Osteoblast (primary cell): ENCODE data around the gene DPH1. TPM values are rescaled to one million over a fixed set of nuclear protein-coding genes. Genes with fewer than 3 reads are reported as not detected.
A peak's percentile ranks its signal among the peaks of the same experiment; 100 is the strongest.

ENCODE experiments used
- DNase-seq: peaks from one replicate; pipeline ENCODE4 v3.0.0; 2011; ENCODE audit warnings: low spot score, mixed read lengths; ENCODE audit not compliant: insufficient read length; ENCODE audit errors: missing footprints
- H2AFZ ChIP-seq: 2 replicates; pipeline ENCODE4 v1.6.0; 2011; ENCODE audit warnings: mild to moderate bottlenecking, low read length
- H3K27ac ChIP-seq: 2 replicates; pipeline ENCODE4 v1.5.1; 2011; ENCODE audit warnings: mild to moderate bottlenecking, low read depth, low read length, moderate library complexity
- H3K27me3 ChIP-seq: 2 replicates; pipeline ENCODE4 v1.6.0; 2012; ENCODE audit warnings: mild to moderate bottlenecking, control low read depth, inconsistent platforms, low read length, moderate library complexity; ENCODE audit not compliant: insufficient read depth
- H3K36me3 ChIP-seq: 2 replicates; pipeline ENCODE4 v1.5.1; 2011; ENCODE audit warnings: mild to moderate bottlenecking, low read length, control low read depth, moderate library complexity; ENCODE audit not compliant: insufficient read depth
- H3K4me1 ChIP-seq: 2 replicates; pipeline ENCODE4 v1.5.1; 2011; ENCODE audit warnings: mild to moderate bottlenecking, low read length, control low read depth, moderate library complexity; ENCODE audit not compliant: insufficient read depth
- H3K4me2 ChIP-seq: 2 replicates; pipeline ENCODE4 v1.6.0; 2011; ENCODE audit warnings: mild to moderate bottlenecking, low read length; ENCODE audit not compliant: insufficient read depth
- H3K4me3 ChIP-seq: fragments of 200-600 bp; sonication (generic); 3 replicates; pipeline ENCODE4 v1.5.1; 2012; ENCODE audit warnings: mild to moderate bottlenecking, low read length, inconsistent platforms; ENCODE audit not compliant: insufficient read depth
- H3K79me2 ChIP-seq: 2 replicates; pipeline ENCODE4 v1.6.0; 2012; ENCODE audit warnings: mild to moderate bottlenecking, low read length, control low read depth, inconsistent platforms; ENCODE audit not compliant: insufficient read depth
- H3K9me3 ChIP-seq: 2 replicates; pipeline ENCODE4 v1.5.1; 2011; ENCODE audit warnings: low read depth, low read length, control low read depth
- H4K20me1 ChIP-seq: 2 replicates; pipeline ENCODE4 v1.6.0; 2012; ENCODE audit warnings: mild to moderate bottlenecking, low read length, control low read depth; ENCODE audit not compliant: insufficient read depth
- total RNA-seq: library from RNA; depleted of rRNA; stranded (reverse); fragments of >200 nt; gene quantifications from 2 replicates; pipeline ENCODE4 v1.2.3, GENCODE V29; 2012
- TF ChIP-seq, protein P1 (sequence below): IDR thresholded peaks from 2 replicates; pipeline ENCODE4 v1.5.1; 2011; ENCODE audit warnings: mild to moderate bottlenecking, low read depth, low read length, moderate library complexity; ENCODE audit errors: extremely low read depth

DPH1 gene
- total RNA-seq, 1 donor, result 63.7 TPM

DNA sequence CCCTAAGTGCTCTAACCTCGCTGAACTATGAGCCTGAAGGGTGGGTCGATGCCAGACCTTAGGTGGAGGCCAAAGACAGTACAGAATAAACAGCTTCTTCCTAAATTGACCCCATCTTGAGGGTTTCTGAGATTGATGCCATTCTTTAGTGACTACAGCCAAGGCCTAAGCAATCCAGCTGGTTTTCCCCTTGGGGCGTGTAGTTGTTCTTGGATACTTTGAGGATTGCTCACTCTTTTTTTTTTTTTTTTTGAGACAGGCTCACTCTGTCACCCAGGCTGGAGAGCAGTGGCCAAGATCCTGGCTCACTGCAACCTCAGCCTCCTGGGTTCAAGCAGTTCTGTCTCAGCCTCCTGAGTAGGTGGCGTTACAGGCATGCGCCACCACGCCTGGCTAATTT lies 13.8 kb downstream of the DPH1 start:
- H3K27ac ChIP-seq, result peak overlapping the region; percentile 80
- TF ChIP-seq, protein P1, sequence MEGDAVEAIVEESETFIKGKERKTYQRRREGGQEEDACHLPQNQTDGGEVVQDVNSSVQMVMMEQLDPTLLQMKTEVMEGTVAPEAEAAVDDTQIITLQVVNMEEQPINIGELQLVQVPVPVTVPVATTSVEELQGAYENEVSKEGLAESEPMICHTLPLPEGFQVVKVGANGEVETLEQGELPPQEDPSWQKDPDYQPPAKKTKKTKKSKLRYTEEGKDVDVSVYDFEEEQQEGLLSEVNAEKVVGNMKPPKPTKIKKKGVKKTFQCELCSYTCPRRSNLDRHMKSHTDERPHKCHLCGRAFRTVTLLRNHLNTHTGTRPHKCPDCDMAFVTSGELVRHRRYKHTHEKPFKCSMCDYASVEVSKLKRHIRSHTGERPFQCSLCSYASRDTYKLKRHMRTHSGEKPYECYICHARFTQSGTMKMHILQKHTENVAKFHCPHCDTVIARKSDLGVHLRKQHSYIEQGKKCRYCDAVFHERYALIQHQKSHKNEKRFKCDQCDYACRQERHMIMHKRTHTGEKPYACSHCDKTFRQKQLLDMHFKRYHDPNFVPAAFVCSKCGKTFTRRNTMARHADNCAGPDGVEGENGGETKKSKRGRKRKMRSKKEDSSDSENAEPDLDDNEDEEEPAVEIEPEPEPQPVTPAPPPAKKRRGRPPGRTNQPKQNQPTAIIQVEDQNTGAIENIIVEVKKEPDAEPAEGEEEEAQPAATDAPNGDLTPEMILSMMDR, result no peak
- DNase-seq, result peak; percentile 95
- peak overlapping the region; percentile 82 for H3K4me2 ChIP-seq
- peaks cover 21% of the 10 kb centered on the region for H3K79me2 ChIP-seq
- no peaks in the 10 kb centered on the region for H3K27me3 ChIP-seq
- H3K4me3 ChIP-seq, result no peak overlapping the region
- no peaks in the 10 kb centered on the region for H4K20me1 ChIP-seq
- H3K4me1 ChIP-seq, result peaks cover 38% of the 10 kb centered on the region
- no peaks in the 10 kb centered on the region for H3K9me3 ChIP-seq
- no peak overlapping the region for H2AFZ ChIP-seq
- H3K36me3 ChIP-seq, result peaks cover 32% of the 10 kb centered on the region

DNA sequence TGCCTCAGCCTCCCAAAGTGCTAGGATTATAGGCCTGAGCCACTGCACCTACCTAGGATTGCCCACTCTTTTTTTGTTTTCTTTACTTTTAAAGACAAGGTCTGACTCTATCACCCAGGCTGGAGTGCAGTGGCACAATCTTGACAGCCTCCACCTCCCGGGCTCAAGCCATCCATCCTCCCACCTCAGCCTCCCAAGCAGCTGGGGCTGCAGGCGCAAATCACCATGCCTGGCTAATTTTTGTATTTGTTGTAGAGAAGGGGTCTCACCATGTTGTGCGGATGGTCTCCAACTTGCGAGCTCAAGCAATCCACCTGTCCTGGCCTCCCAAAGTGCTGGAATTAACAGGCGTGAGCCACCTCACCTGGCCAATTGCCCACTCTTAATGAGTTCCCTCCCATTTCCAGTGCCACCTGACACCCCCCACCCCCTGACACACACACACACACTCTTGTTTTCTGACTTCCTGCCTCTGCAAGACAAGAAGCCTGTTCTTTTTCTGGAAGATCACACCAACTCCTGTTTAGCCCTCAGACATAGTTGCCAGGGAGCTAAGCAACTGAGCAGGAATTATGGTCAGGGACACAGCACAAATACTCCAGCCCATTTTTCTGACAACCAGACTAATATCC lies 14.4 kb downstream of the DPH1 start:
- Histone ChIP-seq H2AFZ (no peak overlapping the region), H3K4me3 (no peak overlapping the region), H4K20me1 (no peaks in the 10 kb centered on the region), H3K4me2 (no peak overlapping the region), H3K27ac (peak overlapping the region; percentile 30), H3K79me2 (peaks cover 21% of the 10 kb centered on the region), H3K36me3 (peaks cover 31% of the 10 kb centered on the region), H3K9me3 (no peaks in the 10 kb centered on the region), H3K4me1 (peaks cover 43% of the 10 kb centered on the region), H3K27me3 (no peaks in the 10 kb centered on the region)
- DNase-seq, result no peak
- TF ChIP-seq, protein P1, result no peak

DNA sequence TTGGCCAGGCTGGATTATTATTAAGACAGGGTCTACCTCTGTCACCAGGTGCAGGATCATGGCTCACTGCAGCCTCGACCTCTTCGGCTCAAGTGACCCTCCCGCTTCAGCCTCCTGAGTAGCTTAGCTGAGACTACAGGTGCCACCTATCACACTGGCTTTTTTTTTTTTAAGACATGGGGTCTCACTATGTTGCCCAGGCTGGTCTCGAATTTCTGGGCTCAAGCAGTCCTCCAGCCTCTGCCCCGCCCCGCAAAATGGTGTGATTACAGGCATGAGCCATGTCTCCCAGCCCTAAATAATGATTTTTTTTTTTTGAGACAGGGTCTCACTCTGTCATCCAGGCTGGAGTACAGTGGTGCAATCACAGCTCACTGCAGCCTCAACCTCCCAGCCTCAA lies 17.6 kb downstream of the DPH1 start:
- peaks cover 32% of the 10 kb centered on the region for H3K4me1 ChIP-seq
- no peak for DNase-seq

DNA sequence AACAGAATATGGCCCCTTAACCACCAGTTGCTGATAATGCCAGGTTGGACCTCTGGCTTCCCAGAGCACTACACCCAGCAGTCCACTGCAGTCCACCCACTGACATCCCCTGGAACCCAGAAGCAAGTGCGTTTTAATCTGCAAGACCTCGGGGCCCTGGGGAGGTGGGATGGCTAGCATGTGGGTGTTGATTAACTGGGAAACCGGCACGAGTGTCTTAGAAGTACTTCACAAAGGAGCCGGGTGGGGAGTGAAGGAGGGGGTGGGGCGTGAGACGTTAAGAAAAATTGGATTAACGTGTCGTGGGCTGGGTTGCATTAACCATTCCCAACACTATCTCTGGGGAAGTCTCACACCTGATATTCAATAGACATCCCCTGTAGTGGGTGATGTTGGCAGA lies 18.9 kb downstream of the DPH1 start:
- H3K36me3 ChIP-seq, result peaks cover 5% of the 10 kb centered on the region
- peak overlapping the region; percentile 100 for H3K4me2 ChIP-seq
- H3K27me3 ChIP-seq, result peaks cover 7% of the 10 kb centered on the region
- peak overlapping the region; percentile 89 for H3K4me3 ChIP-seq
- DNase-seq, result no peak
- no peak overlapping the region for H2AFZ ChIP-seq
- H3K27ac ChIP-seq, result peak overlapping the region; percentile 88
- peaks cover 20% of the 10 kb centered on the region for H3K4me1 ChIP-seq
- no peaks in the 10 kb centered on the region for H3K9me3 ChIP-seq
- TF ChIP-seq, protein P1, result no peak
- peaks cover 5% of the 10 kb centered on the region for H3K79me2 ChIP-seq
- no peaks in the 10 kb centered on the region for H4K20me1 ChIP-seq

More for the DNA sequence above, 17.6 kb downstream of the DPH1 start:
- TF ChIP-seq, protein P1, result no peak
- H3K27me3 ChIP-seq, result peaks cover 7% of the 10 kb centered on the region
- H3K79me2 ChIP-seq, result peaks cover 14% of the 10 kb centered on the region
- no peaks in the 10 kb centered on the region for H3K9me3 ChIP-seq
- no peak overlapping the region for H3K4me2 ChIP-seq
- peaks cover 17% of the 10 kb centered on the region for H3K36me3 ChIP-seq
- no peaks in the 10 kb centered on the region for H4K20me1 ChIP-seq
- no peak overlapping the region for H3K27ac ChIP-seq
- no peak overlapping the region for H2AFZ ChIP-seq
- H3K4me3 ChIP-seq, result no peak overlapping the region
